HCT116 (cell line): ENCODE results near the gene DENND2A. TPM values are rescaled to one million over a fixed set of nuclear protein-coding genes. Genes with fewer than 3 reads are reported as not detected.
"Not testable (repeated sequence)": the region's sequence is repeated elsewhere in the genome, so short reads cannot be mapped to it uniquely, and the experiment has no call there.

Experiments used
- ATAC-seq: fragments of 200-7000 bp; cut with Tn5 transposase; 2 replicates; pipeline ENCODE4 v1.9.1; 2020; ENCODE audit warnings: mild to moderate bottlenecking, moderate library complexity
- BruUV-seq: library from RNA; stranded (reverse); fragments of 400-500 nt; replicated peaks from 2 replicates; lab custom pipeline; 2021; lab: Mats Ljungman, UMichigan
- CTCF ChIA-PET: fragments of 300-600 bp; sonication (Branson Sonifier 250); formaldehyde crosslinking; loops from one replicate; lab custom pipeline; 2021; ENCODE audit warnings: antibody characterized with exemption; lab: Charles Lee
- POLR2A ChIA-PET: fragments of 300-600, 350-600 bp; sonication (Branson Sonifier 250); formaldehyde crosslinking; loops from one replicate; lab custom pipeline; 2021; ENCODE audit warnings: antibody characterized with exemption; lab: Charles Lee
- RAD21 ChIA-PET, 2 experiments: fragments of 300-600 bp; sonication (Branson Sonifier 250); formaldehyde crosslinking; loops; one replicate each; lab custom pipeline; 2023; ENCODE audit warnings: low total read pairs in 2 of 2; ENCODE audit not compliant: uncharacterized antibody in 2 of 2, unreplicated experiment in 2 of 2, low non-redundant PET in 1 of 2; lab: Charles Lee
- DNase-seq: peaks from one replicate; pipeline ENCODE4 v3.0.0-alpha.2; 2010; ENCODE audit warnings: low read depth, low spot score
- H2AFZ ChIP-seq: fragments of 200-600 bp; shearing (Covaris generic), sonication (generic); 2 replicates; pipeline ENCODE4 v1.6.1; 2017; ENCODE audit warnings: low read depth, mixed run types, mixed read lengths, antibody characterized with exemption, low read length; ENCODE audit not compliant: poor library complexity, severe bottlenecking
- H3K27ac ChIP-seq: 2 replicates; pipeline ENCODE4 v1.5.1; 2012; ENCODE audit warnings: low read depth, low read length
- H3K27me3 ChIP-seq: fragments of 200-600 bp; sonication (generic); 2 replicates; pipeline ENCODE4 v1.6.1; 2016; ENCODE audit warnings: mixed run types, low read length, mixed read lengths; ENCODE audit not compliant: insufficient read depth
- H3K36me3 ChIP-seq, 2 experiments: fragments of 200-500 bp in 1 of 2; fragments of 200-600 bp in 1 of 2; sonication (Bioruptor generic) in 1 of 2; sonication (generic) in 1 of 2; 2 replicates each; pipeline versions ENCODE4 v1.5.1 to v1.6.1; 2014 to 2016; ENCODE audit warnings: low read length in 2 of 2, inconsistent platforms in 1 of 2, mixed read lengths in 1 of 2, mixed run types in 1 of 2; ENCODE audit not compliant: insufficient read depth in 2 of 2, control insufficient read depth in 1 of 2
- H3K4me1 ChIP-seq, 2 experiments: fragments of 200-600 bp in 1 of 2; sonication (generic) in 1 of 2; 2 replicates each; pipeline versions ENCODE4 v1.5.1 to v1.6.1; 2012 to 2017; ENCODE audit warnings: low read length in 2 of 2, inconsistent platforms in 1 of 2, mild to moderate bottlenecking in 1 of 2, mixed read lengths in 1 of 2, mixed run types in 1 of 2, moderate library complexity in 1 of 2; ENCODE audit not compliant: insufficient read depth in 2 of 2, control insufficient read depth in 1 of 2
- H3K4me2 ChIP-seq: fragments of 200-600 bp; sonication (generic); 2 replicates; pipeline ENCODE4 v1.6.1; 2017; ENCODE audit warnings: mixed run types, low read length, mixed read lengths
- H3K4me3 ChIP-seq, 2 experiments: fragments of 200-600 bp in 1 of 2; sonication (generic) in 1 of 2; replicated peaks in 1 of 2; 2 replicates each; pipeline ENCODE4 v1.5.1; 2011 to 2016; ENCODE audit warnings: low read length in 2 of 2, control low read depth in 1 of 2, low read depth in 1 of 2, mild to moderate bottlenecking in 1 of 2, mixed read lengths in 1 of 2, mixed run types in 1 of 2
- H3K79me2 ChIP-seq: fragments of 200-600 bp; sonication (generic); 2 replicates; pipeline ENCODE4 v1.6.1; 2017; ENCODE audit warnings: mild to moderate bottlenecking, mixed run types, low read length, moderate library complexity, mixed read lengths; ENCODE audit not compliant: insufficient read depth
- H3K9ac ChIP-seq: fragments of 200-600 bp; sonication (generic); 2 replicates; pipeline ENCODE4 v1.6.1; 2016; ENCODE audit warnings: low read length, mixed read lengths
- H3K9me2 ChIP-seq: fragments of 200-600 bp; sonication (generic), shearing (Covaris generic); 2 replicates; pipeline ENCODE4 v1.6.1; 2017; ENCODE audit warnings: mixed run types, mild to moderate bottlenecking, moderate library complexity; ENCODE audit not compliant: insufficient read depth
- H3K9me3 ChIP-seq, 2 experiments: fragments of 200-500 bp in 1 of 2; fragments of 200-600 bp in 1 of 2; sonication (Bioruptor generic) in 1 of 2; sonication (generic) in 1 of 2; 2 replicates each; pipeline ENCODE4 v1.6.1; 2014 to 2017; ENCODE audit warnings: low read length in 2 of 2, mixed read lengths in 2 of 2, inconsistent platforms in 1 of 2, low read depth in 1 of 2, mild to moderate bottlenecking in 1 of 2, mixed run types in 1 of 2, moderate library complexity in 1 of 2; ENCODE audit not compliant: control insufficient read depth in 1 of 2, insufficient read depth in 1 of 2
- H4K20me1 ChIP-seq: fragments of 200-600 bp; sonication (generic), shearing (Covaris generic); 2 replicates; pipeline ENCODE4 v1.6.1; 2017; ENCODE audit warnings: mixed run types, mild to moderate bottlenecking, moderate library complexity; ENCODE audit not compliant: insufficient read depth
- CBX3 ChIP-seq: IDR thresholded peaks from 2 replicates; pipeline ENCODE4 v1.6.1; 2012; ENCODE audit warnings: low read depth
- CEBPB ChIP-seq: IDR thresholded peaks from 2 replicates; pipeline ENCODE4 v1.6.1; 2012; ENCODE audit warnings: low read depth
- EGR1 ChIP-seq: IDR thresholded peaks from 2 replicates; pipeline ENCODE4 v1.6.1; 2012; ENCODE audit warnings: low read depth
- EZH2 ChIP-seq: fragments of 200-600 bp; sonication (generic); IDR thresholded peaks from 2 replicates; pipeline ENCODE4 v1.6.1; 2017; ENCODE audit warnings: antibody characterized with exemption, mixed run types
- EZH2phosphoT487 ChIP-seq: fragments of 200-600 bp; IDR thresholded peaks from 2 replicates; pipeline ENCODE4 v1.6.1; 2018; ENCODE audit warnings: antibody characterized with exemption, borderline replicate concordance
- FOSL1 ChIP-seq: IDR thresholded peaks from 2 replicates; pipeline ENCODE4 v1.6.1; 2012; ENCODE audit warnings: low read depth
- JUND ChIP-seq: IDR thresholded peaks from 2 replicates; pipeline ENCODE4 v1.6.1; 2012
- MAX ChIP-seq: IDR thresholded peaks from 2 replicates; pipeline ENCODE4 v1.6.1; 2012
- POLR2A ChIP-seq: IDR thresholded peaks from 2 replicates; pipeline ENCODE4 v1.7.0; 2011; ENCODE audit warnings: borderline replicate concordance; ENCODE audit not compliant: insufficient read depth, insufficient read length; ENCODE audit errors: extremely low read depth
- POLR2AphosphoS5 ChIP-seq: IDR thresholded peaks from 2 replicates; pipeline ENCODE4 v1.6.1; 2011; ENCODE audit warnings: mild to moderate bottlenecking, low read depth, low read length, moderate library complexity
- REST ChIP-seq: IDR thresholded peaks from 2 replicates; pipeline ENCODE4 v1.6.1; 2012; ENCODE audit warnings: low read depth
- SRF ChIP-seq: IDR thresholded peaks from 2 replicates; pipeline ENCODE4 v1.6.1; 2012; ENCODE audit warnings: low read depth
- ZBTB33 ChIP-seq: IDR thresholded peaks from 2 replicates; pipeline ENCODE4 v1.6.1; 2011; ENCODE audit warnings: mild to moderate bottlenecking, low read length, moderate library complexity; ENCODE audit not compliant: insufficient replicate concordance; ENCODE audit errors: extremely low read depth
- ZNF274 ChIP-seq: fragments of 200-500 bp; sonication (Bioruptor generic); IDR thresholded peaks from 2 replicates; pipeline ENCODE4 v1.6.1; 2014; ENCODE audit warnings: mild to moderate bottlenecking, low read depth, low read length, inconsistent platforms
- intact Hi-C: fragments of 100-400 bp; cut with micrococcal nuclease; formaldehyde crosslinking; loops from 2 replicates; pipeline ENCODE4 v1.10.0; 2022
- total RNA-seq: library from RNA; stranded (reverse); gene quantifications from one replicate; pipeline ENCODE4 v1.2.1, GENCODE V29; 2021; ENCODE audit not compliant: unreplicated experiment

Gene DENND2A
- total RNA-seq, 1 experiment from 2014 or later, result 0.12 TPM

GRCh38 chr7:140677496-140677895, 36.9 kb upstream of the DENND2A start:
- no peak overlapping the region for H3K4me2 ChIP-seq
- no peak for DNase-seq
- no TSS peak for BruUV-seq
- no peak overlapping the region for H3K4me3 ChIP-seq
- H3K9me2 ChIP-seq, result no peaks in the 10 kb centered on the region
- POLR2A ChIA-PET, result no interaction called here
- H3K36me3 ChIP-seq, result peaks cover 0 to 4% of the 10 kb centered on the region in 2 experiments; a peak in 1 of 4 replicates
- peaks cover 5 to 18% of the 10 kb centered on the region in 2 experiments for H3K4me1 ChIP-seq
- no peaks in the 10 kb centered on the region for H3K79me2 ChIP-seq
- RAD21 ChIA-PET, result no interaction called here
- no peak for TF ChIP-seq MAX
- no peak for TF ChIP-seq POLR2A
- no peak for TF ChIP-seq ZNF274
- TF ChIP-seq REST, result no peak
- no peak for TF ChIP-seq JUND
- TF ChIP-seq EZH2phosphoT487, result no peak
- TF ChIP-seq SRF, result no peak
- TF ChIP-seq CBX3, result no peak
- no peak for TF ChIP-seq ZBTB33
- no peak for TF ChIP-seq EGR1
- TF ChIP-seq FOSL1, result no peak
- TF ChIP-seq CEBPB, result no peak
- no peak for TF ChIP-seq POLR2AphosphoS5
- no peak for TF ChIP-seq EZH2
- TF ChIP-seq, all 23 proteins: peak for 0
- H4K20me1 ChIP-seq, result no peaks in the 10 kb centered on the region
- no peaks in the 10 kb centered on the region for H3K9me3 ChIP-seq
- H3K9ac ChIP-seq, result no peak overlapping the region
- ATAC-seq, result no peak
- H2AFZ ChIP-seq, result no peak overlapping the region
- intact Hi-C loops, result loop anchor here (5.0 kb wide), 1 partner anchor 545 kb away; no protein-coding TSS in a partner anchor
- no peak overlapping the region for H3K27ac ChIP-seq
- no peaks in the 10 kb centered on the region for H3K27me3 ChIP-seq
- CTCF ChIA-PET, result no interaction called here

- POLR2A ChIA-PET, H3K9ac ChIP-seq, H3K79me2 ChIP-seq, H3K36me3 ChIP-seq, ATAC-seq, H3K9me2 ChIP-seq, RAD21 ChIA-PET, H3K27ac ChIP-seq, H3K4me2 ChIP-seq, H3K27me3 ChIP-seq, H3K9me3 ChIP-seq, H4K20me1 ChIP-seq, DNase-seq, CTCF ChIA-PET, BruUV-seq, H2AFZ ChIP-seq, H3K4me3 ChIP-seq: not testable (repeated sequence)
- peaks cover 9 to 23% of the 10 kb centered on the region in 2 experiments for H3K4me1 ChIP-seq
- intact Hi-C loops, result loop anchor here (5.0 kb wide), 1 partner anchor 545 kb away; no protein-coding TSS in a partner anchor
Observed at GRCh38 chr7:140676956-140677355, 36.3 kb upstream of the DENND2A start.
